OCI-LY3 (cell line): ENCODE measurements around the gene CAMTA1.

ENCODE experiments used
- CTCF ChIP-seq: fragments of 200-600, 300-600 bp; sonication (generic); IDR thresholded peaks from 2 replicates; pipeline ENCODE4 v1.5.1; 2014; ENCODE audit warnings: antibody characterized with exemption, low read length, low read depth
- EZH2phosphoT487 ChIP-seq: fragments of 200-600 bp; shearing (Covaris generic); IDR thresholded peaks from 2 replicates; pipeline ENCODE4 v1.6.1; 2018; ENCODE audit warnings: antibody characterized with exemption, mixed run types, low read depth

GRCh38 chr1:7145947-7146346 lies 360.7 kb downstream of the CAMTA1 start:
- no peak for TF ChIP-seq CTCF
- no peak for TF ChIP-seq EZH2phosphoT487
